HEK293 (cell line): ENCODE data around the gene MACROD1.

Source experiments
- CTCF ChIA-PET: fragments of 350-600 bp; formaldehyde crosslinking; extraction: SDS; loops from one replicate; lab custom pipeline; 2021; ENCODE audit warnings: antibody characterized with exemption; lab: Yijun Ruan, JAX
- POLR2A ChIA-PET: fragments of 300-600 bp; formaldehyde crosslinking; extraction: SDS; loops from one replicate; lab custom pipeline; 2020; ENCODE audit warnings: antibody characterized with exemption, inconsistent platforms; lab: Yijun Ruan, JAX
- H3K27ac ChIP-seq: fragments of 200-500 bp; sonication (Bioruptor generic); 2 replicates; pipeline ENCODE4 v1.5.1; 2014; ENCODE audit warnings: low read depth, low read length, control low read depth, inconsistent platforms; ENCODE audit errors: extremely low read depth
- H3K36me3 ChIP-seq, 2 experiments: fragments of 200-500 bp in 1 of 2; sonication (Bioruptor generic) in 1 of 2; 1 replicate in 1 of 2; 2 replicates in 1 of 2; pipeline ENCODE4 v1.5.1; 2014 to 2017; ENCODE audit warnings: inconsistent platforms in 2 of 2, low read length in 2 of 2; ENCODE audit not compliant: control insufficient read depth in 2 of 2, insufficient read depth in 1 of 2
- H3K4me1 ChIP-seq: fragments of 200-500 bp; sonication (Bioruptor generic); 2 replicates; pipeline ENCODE4 v1.5.1; 2014; ENCODE audit warnings: mild to moderate bottlenecking, low read length, inconsistent platforms; ENCODE audit not compliant: control insufficient read depth, insufficient read depth
- H3K4me3 ChIP-seq: 2 replicates; pipeline ENCODE4 v1.5.1; 2011; ENCODE audit warnings: low read depth, mild to moderate bottlenecking, control low read depth, low read length, moderate library complexity
- H3K9me3 ChIP-seq: fragments of 200-500 bp; sonication (Bioruptor generic); 2 replicates; pipeline ENCODE4 v1.5.1; 2014; ENCODE audit warnings: low read depth, low read length, inconsistent platforms; ENCODE audit not compliant: control insufficient read depth, insufficient read depth
- GLIS1 ChIP-seq: fragments of 450-650 bp; formaldehyde crosslinking; IDR thresholded peaks from 2 replicates; pipeline ENCODE4 v1.5.1; 2016; ENCODE audit warnings: missing biosample characterization, missing genetic modification characterization
- KLF1 ChIP-seq: fragments of 450-650 bp; formaldehyde crosslinking; IDR thresholded peaks from 2 replicates; pipeline ENCODE4 v1.5.1; 2016; ENCODE audit warnings: missing biosample characterization, missing genetic modification characterization
- KLF7 ChIP-seq: fragments of 450-650 bp; formaldehyde crosslinking; IDR thresholded peaks from 2 replicates; pipeline ENCODE4 v1.5.1; 2016; ENCODE audit warnings: missing biosample characterization, missing genetic modification characterization, borderline replicate concordance
- MZF1 ChIP-seq: fragments of 450-650 bp; formaldehyde crosslinking; IDR thresholded peaks from 2 replicates; pipeline ENCODE4 v1.5.1; 2017; ENCODE audit warnings: missing biosample characterization, missing genetic modification characterization, borderline replicate concordance
- SP2 ChIP-seq: fragments of 450-650 bp; formaldehyde crosslinking; IDR thresholded peaks from 2 replicates; pipeline ENCODE4 v1.5.1; 2016; ENCODE audit warnings: missing biosample characterization, missing genetic modification characterization
- SP3 ChIP-seq: fragments of 450-650 bp; formaldehyde crosslinking; IDR thresholded peaks from 2 replicates; pipeline ENCODE4 v1.5.1; 2016; ENCODE audit warnings: missing biosample characterization, missing genetic modification characterization
- SP7 ChIP-seq: fragments of 450-650 bp; formaldehyde crosslinking; IDR thresholded peaks from 2 replicates; pipeline ENCODE4 v1.5.1; 2016; ENCODE audit warnings: missing biosample characterization, missing genetic modification characterization
- WT1 ChIP-seq: fragments of 450-650 bp; formaldehyde crosslinking; IDR thresholded peaks from 2 replicates; pipeline ENCODE4 v1.5.1; 2016; ENCODE audit warnings: missing biosample characterization, missing genetic modification characterization
- ZIC2 ChIP-seq: fragments of 450-650 bp; formaldehyde crosslinking; IDR thresholded peaks from 2 replicates; pipeline ENCODE4 v1.5.1; 2016; ENCODE audit warnings: missing biosample characterization, missing genetic modification characterization
- ZNF169 ChIP-seq: fragments of 450-650 bp; formaldehyde crosslinking; IDR thresholded peaks from 2 replicates; pipeline ENCODE4 v1.5.1; 2016; ENCODE audit warnings: missing biosample characterization, missing genetic modification characterization
- ZNF174 ChIP-seq: fragments of 450-650 bp; formaldehyde crosslinking; IDR thresholded peaks from 2 replicates; pipeline ENCODE4 v1.5.0; 2017; ENCODE audit warnings: missing biosample characterization, mild to moderate bottlenecking, missing genetic modification characterization
- ZNF184 ChIP-seq: fragments of 450-650 bp; IDR thresholded peaks from 2 replicates; pipeline ENCODE4 v1.5.1; 2018; ENCODE audit warnings: missing biosample characterization, mild to moderate bottlenecking, missing genetic modification characterization
- ZNF292 ChIP-seq: fragments of 450-650 bp; formaldehyde crosslinking; IDR thresholded peaks from 2 replicates; pipeline ENCODE4 v1.5.1; 2016; ENCODE audit warnings: low read depth, missing biosample characterization, missing genetic modification characterization, borderline replicate concordance
- ZNF354C ChIP-seq: fragments of 450-650 bp; formaldehyde crosslinking; IDR thresholded peaks from 2 replicates; pipeline ENCODE4 v1.5.1; 2016; ENCODE audit warnings: missing biosample characterization, missing genetic modification characterization, low read depth, borderline replicate concordance
- ZNF37A ChIP-seq: fragments of 450-650 bp; IDR thresholded peaks from 2 replicates; pipeline ENCODE4 v1.5.1; 2018; ENCODE audit warnings: missing biosample characterization, missing genetic modification characterization
- ZNF394 ChIP-seq: fragments of 450-650 bp; formaldehyde crosslinking; IDR thresholded peaks from 2 replicates; pipeline ENCODE4 v1.5.1; 2016; ENCODE audit warnings: missing biosample characterization, missing genetic modification characterization, mild to moderate bottlenecking, moderate library complexity, borderline replicate concordance
- ZNF404 ChIP-seq: fragments of 450-650 bp; formaldehyde crosslinking; IDR thresholded peaks from 2 replicates; pipeline ENCODE4 v1.5.1; 2017; ENCODE audit warnings: missing biosample characterization, missing genetic modification characterization
- ZNF423 ChIP-seq: fragments of 450-650 bp; formaldehyde crosslinking; IDR thresholded peaks from 2 replicates; pipeline ENCODE4 v1.5.1; 2016; ENCODE audit warnings: missing biosample characterization, missing genetic modification characterization
- ZNF600 ChIP-seq: fragments of 450-650 bp; formaldehyde crosslinking; IDR thresholded peaks from 2 replicates; pipeline ENCODE4 v1.5.1; 2016; ENCODE audit warnings: missing biosample characterization, missing genetic modification characterization
- ZNF704 ChIP-seq: fragments of 450-650 bp; formaldehyde crosslinking; IDR thresholded peaks from 2 replicates; pipeline ENCODE4 v1.5.1; 2016; ENCODE audit warnings: missing biosample characterization, missing genetic modification characterization
- ZNF707 ChIP-seq: fragments of 450-650 bp; formaldehyde crosslinking; IDR thresholded peaks from 2 replicates; pipeline ENCODE4 v1.5.1; 2016; ENCODE audit warnings: missing biosample characterization, missing genetic modification characterization
- ZNF747 ChIP-seq: fragments of 450-650 bp; formaldehyde crosslinking; IDR thresholded peaks from 2 replicates; pipeline ENCODE4 v1.5.1; 2016; ENCODE audit warnings: missing biosample characterization, missing genetic modification characterization
- ZNF768 ChIP-seq: fragments of 450-650 bp; formaldehyde crosslinking; IDR thresholded peaks from 2 replicates; pipeline ENCODE4 v1.5.1; 2018; ENCODE audit warnings: missing biosample characterization, mild to moderate bottlenecking, missing genetic modification characterization
- ZNF792 ChIP-seq: fragments of 450-650 bp; formaldehyde crosslinking; IDR thresholded peaks from 2 replicates; pipeline ENCODE4 v1.5.1; 2016; ENCODE audit warnings: missing biosample characterization, missing genetic modification characterization
- ZNF843 ChIP-seq: fragments of 450-650 bp; formaldehyde crosslinking; IDR thresholded peaks from 2 replicates; pipeline ENCODE4 v1.5.1; 2016; ENCODE audit warnings: missing biosample characterization, missing genetic modification characterization
- ZSCAN16 ChIP-seq: fragments of 450-650 bp; formaldehyde crosslinking; IDR thresholded peaks from 2 replicates; pipeline ENCODE4 v1.5.1; 2016; ENCODE audit warnings: missing biosample characterization, missing genetic modification characterization

Gene MACROD1

GRCh38 chr11:64135711-64136110 is 30.2 kb downstream of the MACROD1 start (continued):
- TF ChIP-seq SP2 (tag by site-specific recombination) (no peak), ZNF394 (tag by site-specific recombination) (no peak), ZNF747 (no peak), KLF7 (tag by site-specific recombination) (no peak), SP3 (no peak), SP7 (tag by site-specific recombination) (no peak)

- TF ChIP-seq ZNF184 (tag by site-specific recombination) (no peak), ZNF37A (no peak), ZNF169 (tag by site-specific recombination) (no peak), KLF1 (tag by site-specific recombination) (no peak), ZSCAN16 (tag by site-specific recombination) (no peak), ZNF292 (tag by site-specific recombination) (no peak), ZNF354C (tag by site-specific recombination) (no peak), ZNF707 (no peak), ZNF174 (tag by site-specific recombination) (no peak), ZNF843 (no peak)
- ChIA-PET POLR2A (no interaction called here), CTCF (interaction anchor here (1.1 to 1.7 kb wide), 2 partner anchors 13 to 17 kb away, joined by 3 to 6 read pairs; no protein-coding TSS in a partner anchor)
- no peak overlapping the region for H3K4me3 ChIP-seq
- H3K9me3 ChIP-seq, result no peaks in the 10 kb centered on the region
- peaks cover 3% of the 10 kb centered on the region; the same call in 1 of the 2 replicates for H3K4me1 ChIP-seq
- no peaks in the 10 kb centered on the region for H3K36me3 ChIP-seq
- H3K27ac ChIP-seq, result no peak overlapping the region
Measured at GRCh38 chr11:64134963-64135362, 30.9 kb downstream of the MACROD1 start.

DNA sequence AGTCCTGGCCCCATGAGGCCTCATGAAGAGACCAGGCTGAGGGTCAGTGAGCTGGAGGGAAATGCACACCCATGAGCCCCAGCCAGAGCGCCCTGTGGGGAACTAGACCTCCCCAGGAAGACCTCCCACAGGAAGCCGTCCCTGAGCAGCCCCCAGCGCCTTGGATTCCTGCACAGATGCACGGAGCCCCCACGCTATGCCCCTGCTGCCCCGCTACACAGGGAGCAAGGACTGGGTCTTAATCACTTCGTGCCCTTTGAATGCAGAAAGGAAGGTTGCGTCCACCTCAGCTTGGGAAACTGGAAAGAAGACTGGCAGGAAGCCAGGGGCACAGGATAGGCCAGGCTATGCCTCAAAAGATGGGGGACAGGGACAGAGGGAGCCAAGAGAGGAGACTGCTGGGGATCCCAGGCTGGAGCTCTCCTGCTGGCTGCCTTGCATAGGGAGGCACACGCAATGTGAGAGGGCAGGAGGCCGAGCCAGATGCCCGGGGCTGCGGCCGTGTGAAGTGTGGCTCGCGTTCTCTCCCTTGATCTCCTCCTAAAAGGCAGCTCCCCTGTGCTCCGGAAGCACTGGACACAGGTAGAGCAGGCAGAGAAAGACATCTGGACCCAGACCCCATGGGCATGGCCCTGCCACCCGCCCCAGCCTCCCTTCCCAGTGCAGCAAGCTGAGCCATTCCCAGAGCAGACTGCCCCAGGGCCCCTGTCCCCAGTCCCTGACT is 32.8 kb downstream of the MACROD1 start:
- POLR2A ChIA-PET, result no interaction called here
- Histone ChIP-seq H3K4me1 (peaks cover 3% of the 10 kb centered on the region; the same call in 1 of the 2 replicates), H3K36me3 (no peaks in the 10 kb centered on the region), H3K27ac (no peak overlapping the region), H3K4me3 (no peak overlapping the region), H3K9me3 (no peaks in the 10 kb centered on the region)
- TF ChIP-seq ZNF792 (no peak), MZF1 (tag by site-specific recombination) (no peak), ZNF404 (tag by site-specific recombination) (no peak), ZNF768 (tag by site-specific recombination) (no peak), ZIC2 (tag by site-specific recombination) (peak; percentile 69; the same call in 1 of the 2 replicates), ZNF423 (tag by site-specific recombination) (no peak), GLIS1 (tag by site-specific recombination) (peak; percentile 54), WT1 (no peak), ZNF600 (tag by site-specific recombination) (no peak), ZNF704 (tag by site-specific recombination) (no peak)
- CTCF ChIA-PET, result interaction anchor here (0.7 to 1.0 kb wide), 3 partner anchors 13 to 296 kb away, joined by 3 read pairs; no protein-coding TSS in a partner anchor
